HepG2 (cell line): ENCODE measurements around the gene DDX1. TPM values are rescaled to one million over a fixed set of nuclear protein-coding genes. Genes with fewer than 3 reads are reported as not detected.

Source experiments
- ATAC-seq: fragments of 200-7000 bp; cut with Tn5 transposase; 3 replicates; pipeline ENCODE4 v1.9.1; 2020; ENCODE audit warnings: mild to moderate bottlenecking, moderate library complexity
- BruUV-seq: library from RNA; stranded (reverse); fragments of 400-500 nt; replicated peaks from 2 replicates; lab custom pipeline; 2021; lab: Mats Ljungman, UMichigan
- CTCF ChIA-PET: fragments of 300-600 bp; formaldehyde crosslinking; extraction: SDS; loops from one replicate; lab custom pipeline; 2021; ENCODE audit warnings: low total read pairs, inconsistent platforms, low intra/inter-chr PET ratio; lab: Yijun Ruan, JAX
- POLR2A ChIA-PET: fragments of 350-600 bp; sonication (Branson Sonifier 250); formaldehyde crosslinking; loops from one replicate; lab custom pipeline; 2020; ENCODE audit warnings: antibody characterized with exemption, inconsistent platforms; lab: Yijun Ruan, JAX
- DNase-seq: peaks from one replicate; pipeline ENCODE4 v3.0.0-alpha.2; 2015; ENCODE audit warnings: low spot score
- FAIRE-seq: peaks from 3 replicates; lab custom pipeline; 2011; peaks lifted over from hg19 to GRCh38; lab: Jason Lieb, UNC
- H2AFZ ChIP-seq: one replicate; pipeline ENCODE4 v1.6.1; 2011; ENCODE audit warnings: low read length, inconsistent platforms
- H3K27ac ChIP-seq: fragments of 300-600 bp; 3 replicates; pipeline ENCODE4 v1.8.0; 2011; ENCODE audit warnings: mixed run types, mild to moderate bottlenecking, mixed read lengths, low read length, inconsistent platforms; ENCODE audit not compliant: insufficient read depth; ENCODE audit errors: extremely low read length
- H3K27me3 ChIP-seq, 2 experiments: fragments of 200-600 bp in 1 of 2; 2 replicates in 1 of 2; 3 replicates in 1 of 2; pipeline versions ENCODE4 v1.6.0 to v1.8.0; 2011; ENCODE audit warnings: low read length in 2 of 2, mild to moderate bottlenecking in 2 of 2, moderate library complexity in 2 of 2, inconsistent platforms in 1 of 2; ENCODE audit not compliant: insufficient read depth in 2 of 2, control insufficient read depth in 1 of 2
- H3K36me3 ChIP-seq, 2 experiments: fragments of 200-600 bp in 1 of 2; replicated peaks in 1 of 2; 2 replicates in 1 of 2; 3 replicates in 1 of 2; pipeline versions ENCODE4 v1.5.1 to v1.8.0; 2011; ENCODE audit warnings: low read length in 2 of 2, inconsistent platforms in 1 of 2; ENCODE audit not compliant: insufficient read depth in 2 of 2, control insufficient read depth in 1 of 2
- H3K4me1 ChIP-seq: 2 replicates; pipeline ENCODE4 v1.5.1; 2012; ENCODE audit warnings: low read length, inconsistent platforms; ENCODE audit not compliant: insufficient read depth
- H3K4me2 ChIP-seq: 2 replicates; pipeline ENCODE4 v1.6.0; 2011; ENCODE audit warnings: low read depth, low read length, inconsistent platforms
- H3K4me3 ChIP-seq, 3 experiments: fragments of 200-600 bp in 1 of 3; sonication (generic), shearing (Covaris generic) in 1 of 3; replicated peaks in 1 of 3; 2 replicates each; pipeline ENCODE4 v1.5.1; 2011 to 2016; ENCODE audit warnings: low read length in 3 of 3, inconsistent platforms in 2 of 3, low read depth in 2 of 3, mild to moderate bottlenecking in 2 of 3, control low read depth in 1 of 3, mixed read lengths in 1 of 3; ENCODE audit not compliant: insufficient read depth in 1 of 3
- H3K79me2 ChIP-seq: one replicate; pipeline ENCODE4 v1.6.1; 2011; ENCODE audit warnings: low read length, inconsistent platforms; ENCODE audit not compliant: insufficient read depth
- H3K9ac ChIP-seq: 2 replicates; pipeline ENCODE4 v1.6.0; 2011; ENCODE audit warnings: mild to moderate bottlenecking, low read depth, low read length, inconsistent platforms; ENCODE audit not compliant: insufficient read depth
- H3K9me3 ChIP-seq: 2 replicates; pipeline ENCODE4 v1.5.1; 2012; ENCODE audit warnings: mild to moderate bottlenecking, low read length
- H4K20me1 ChIP-seq: 2 replicates; pipeline ENCODE4 v1.6.0; 2011; ENCODE audit warnings: inconsistent platforms, mild to moderate bottlenecking, low read length, moderate library complexity; ENCODE audit not compliant: insufficient read depth
- ARHGAP35 ChIP-seq: sonication (generic); formaldehyde crosslinking; IDR thresholded peaks from 2 replicates; pipeline ENCODE4 v1.9.0; 2022; ENCODE audit warnings: mild to moderate bottlenecking, inconsistent platforms, moderate library complexity, missing genetic modification reagents, borderline replicate concordance
- IRX3 ChIP-seq: sonication (generic); formaldehyde crosslinking; IDR thresholded peaks from 2 replicates; pipeline ENCODE4 v1.8.1; 2023; ENCODE audit warnings: mild to moderate bottlenecking, low read depth, missing genetic modification reagents, borderline replicate concordance
- NCOA1 ChIP-seq: sonication (generic); formaldehyde crosslinking; IDR thresholded peaks from 2 replicates; pipeline ENCODE4 v1.9.0; 2021; ENCODE audit warnings: missing genetic modification reagents
- NONO ChIP-seq, 2 experiments: fragments of 450-650 bp in 1 of 2; sonication (generic) in 1 of 2; formaldehyde crosslinking in 1 of 2; IDR thresholded peaks in 1 of 2; conservative IDR thresholded peaks in 1 of 2; 2 replicates each; pipeline versions ENCODE4 v1.6.1 to v1.8.0; 2017 to 2022; ENCODE audit warnings: mild to moderate bottlenecking in 1 of 2, missing genetic modification reagents in 1 of 2, moderate library complexity in 1 of 2
- NR2F2 ChIP-seq: IDR thresholded peaks from 2 replicates; pipeline ENCODE4 v1.6.1; 2012; ENCODE audit warnings: low read depth, inconsistent platforms, borderline replicate concordance
- ZIK1 ChIP-seq: sonication (generic); formaldehyde crosslinking; IDR thresholded peaks from 2 replicates; pipeline ENCODE4 v1.5.0; 2020; ENCODE audit warnings: mild to moderate bottlenecking, low read depth, missing genetic modification reagents, borderline replicate concordance
- WGBS: methylation state at CpG from one replicate; pipeline ENCODE4 v1.1.6; 2017; ENCODE audit warnings: low lambda C conversion rate; 5-methylcytosine and 5-hydroxymethylcytosine counted together
- in situ Hi-C: cut with HindIII; loops from 2 replicates; pipeline ENCODE4 v1.10.0; 2017; ENCODE audit warnings: low pct_unique_long_range_greater_than_20kb; ENCODE audit not compliant: extremely low pct_ligation_motif_present
- intact Hi-C: fragments of 100-400 bp; cut with micrococcal nuclease; formaldehyde crosslinking; loops from one replicate; pipeline ENCODE4 v1.10.0; 2022; ENCODE audit not compliant: unreplicated experiment
- polyA plus RNA-seq, 8 experiments: library from polyadenylated mRNA; depleted of rRNA in 3 of 8; stranded (reverse) in 7 of 8; unstranded in 1 of 8; fragments of >200 nt; fragmentation: Illumina TruSeq in 4 of 8; extraction: Trizol in 4 of 8; gene quantifications; 2 replicates each; pipeline versions ENCODE4 v1.2.1 to v1.2.3, GENCODE V29; 2011 to 2016; ENCODE audit warnings: low read depth in 4 of 8, missing spikeins in 1 of 8, mixed read lengths in 1 of 8; ENCODE audit not compliant: insufficient read depth in 1 of 8
- total RNA-seq, 5 experiments: library from RNA; depleted of rRNA; stranded (reverse); fragments of >200 nt; fragmentation: Illumina TruSeq; extraction: Trizol; gene quantifications; 2 replicates each; pipeline ENCODE4 v1.2.3, GENCODE V29; 2016; ENCODE audit warnings: low read depth in 1 of 5
- TF ChIP-seq, protein P1 (sequence below): sonication (generic); formaldehyde crosslinking; IDR thresholded peaks from 2 replicates; pipeline ENCODE4 v1.4.0; 2020; ENCODE audit warnings: missing genetic modification reagents, borderline replicate concordance
- TF ChIP-seq, protein P2 (sequence below): sonication (generic); formaldehyde crosslinking; IDR thresholded peaks from 2 replicates; pipeline ENCODE4 v1.9.0; 2021; ENCODE audit warnings: missing genetic modification reagents, borderline replicate concordance
- TF ChIP-seq, protein P3 (sequence below): sonication (generic); formaldehyde crosslinking; IDR thresholded peaks from 2 replicates; pipeline ENCODE4 v1.4.0; 2020; ENCODE audit warnings: missing genetic modification reagents, borderline replicate concordance

DDX1 gene
- total and polyA plus RNA-seq, 2 of the 13 experiments (the other 11 are each of a cell fraction or from before 2014, with no cell fraction given) = 81.6 to 130 TPM

- 67% methylated on average over 6 of the region's 6 CpGs for WGBS
- Histone ChIP-seq H3K27me3 (peaks cover 0 to 36% of the 10 kb centered on the region in 2 experiments; a peak in 2 of 5 replicates), H3K9me3 (no peaks in the 10 kb centered on the region), H3K9ac (no peak overlapping the region), H2AFZ (no peak overlapping the region), H4K20me1 (no peaks in the 10 kb centered on the region), H3K4me1 (peaks cover 40% of the 10 kb centered on the region), H3K4me2 (no peak overlapping the region), H3K79me2 (no peaks in the 10 kb centered on the region), H3K27ac (no peak overlapping the region), H3K36me3 (no peaks in the 10 kb centered on the region), H3K4me3 (no peak overlapping the region)
- FAIRE-seq = no peak
- in situ Hi-C loops = no loop called here
- CTCF ChIA-PET = no interaction called here
- intact Hi-C loops = no loop called here
- no TSS peak for BruUV-seq
- DNase-seq = no peak
- ATAC-seq = no peak
- POLR2A ChIA-PET = no interaction called here
- TF ChIP-seq, protein P1, sequence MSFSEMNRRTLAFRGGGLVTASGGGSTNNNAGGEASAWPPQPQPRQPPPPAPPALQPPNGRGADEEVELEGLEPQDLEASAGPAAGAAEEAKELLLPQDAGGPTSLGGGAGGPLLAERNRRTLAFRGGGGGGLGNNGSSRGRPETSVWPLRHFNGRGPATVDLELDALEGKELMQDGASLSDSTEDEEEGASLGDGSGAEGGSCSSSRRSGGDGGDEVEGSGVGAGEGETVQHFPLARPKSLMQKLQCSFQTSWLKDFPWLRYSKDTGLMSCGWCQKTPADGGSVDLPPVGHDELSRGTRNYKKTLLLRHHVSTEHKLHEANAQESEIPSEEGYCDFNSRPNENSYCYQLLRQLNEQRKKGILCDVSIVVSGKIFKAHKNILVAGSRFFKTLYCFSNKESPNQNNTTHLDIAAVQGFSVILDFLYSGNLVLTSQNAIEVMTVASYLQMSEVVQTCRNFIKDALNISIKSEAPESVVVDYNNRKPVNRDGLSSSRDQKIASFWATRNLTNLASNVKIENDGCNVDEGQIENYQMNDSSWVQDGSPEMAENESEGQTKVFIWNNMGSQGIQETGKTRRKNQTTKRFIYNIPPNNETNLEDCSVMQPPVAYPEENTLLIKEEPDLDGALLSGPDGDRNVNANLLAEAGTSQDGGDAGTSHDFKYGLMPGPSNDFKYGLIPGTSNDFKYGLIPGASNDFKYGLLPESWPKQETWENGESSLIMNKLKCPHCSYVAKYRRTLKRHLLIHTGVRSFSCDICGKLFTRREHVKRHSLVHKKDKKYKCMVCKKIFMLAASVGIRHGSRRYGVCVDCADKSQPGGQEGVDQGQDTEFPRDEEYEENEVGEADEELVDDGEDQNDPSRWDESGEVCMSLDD (CRISPR knock-in tag) = no peak
- TF ChIP-seq ZIK1 (CRISPR knock-in tag) (no peak), ARHGAP35 (CRISPR knock-in tag) (no peak), NCOA1 (CRISPR knock-in tag) (no peak), IRX3 (CRISPR knock-in tag) (no peak), NR2F2 (no peak), NONO (IDR thresholded peaks at IDR 0.05) (no peak), NONO (CRISPR knock-in tag; conservative IDR thresholded peaks at IDR 0.05) (no peak)
- TF ChIP-seq, protein P2, sequence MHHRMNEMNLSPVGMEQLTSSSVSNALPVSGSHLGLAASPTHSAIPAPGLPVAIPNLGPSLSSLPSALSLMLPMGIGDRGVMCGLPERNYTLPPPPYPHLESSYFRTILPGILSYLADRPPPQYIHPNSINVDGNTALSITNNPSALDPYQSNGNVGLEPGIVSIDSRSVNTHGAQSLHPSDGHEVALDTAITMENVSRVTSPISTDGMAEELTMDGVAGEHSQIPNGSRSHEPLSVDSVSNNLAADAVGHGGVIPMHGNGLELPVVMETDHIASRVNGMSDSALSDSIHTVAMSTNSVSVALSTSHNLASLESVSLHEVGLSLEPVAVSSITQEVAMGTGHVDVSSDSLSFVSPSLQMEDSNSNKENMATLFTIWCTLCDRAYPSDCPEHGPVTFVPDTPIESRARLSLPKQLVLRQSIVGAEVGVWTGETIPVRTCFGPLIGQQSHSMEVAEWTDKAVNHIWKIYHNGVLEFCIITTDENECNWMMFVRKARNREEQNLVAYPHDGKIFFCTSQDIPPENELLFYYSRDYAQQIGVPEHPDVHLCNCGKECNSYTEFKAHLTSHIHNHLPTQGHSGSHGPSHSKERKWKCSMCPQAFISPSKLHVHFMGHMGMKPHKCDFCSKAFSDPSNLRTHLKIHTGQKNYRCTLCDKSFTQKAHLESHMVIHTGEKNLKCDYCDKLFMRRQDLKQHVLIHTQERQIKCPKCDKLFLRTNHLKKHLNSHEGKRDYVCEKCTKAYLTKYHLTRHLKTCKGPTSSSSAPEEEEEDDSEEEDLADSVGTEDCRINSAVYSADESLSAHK (CRISPR knock-in tag) = no peak
- TF ChIP-seq, protein P3, sequence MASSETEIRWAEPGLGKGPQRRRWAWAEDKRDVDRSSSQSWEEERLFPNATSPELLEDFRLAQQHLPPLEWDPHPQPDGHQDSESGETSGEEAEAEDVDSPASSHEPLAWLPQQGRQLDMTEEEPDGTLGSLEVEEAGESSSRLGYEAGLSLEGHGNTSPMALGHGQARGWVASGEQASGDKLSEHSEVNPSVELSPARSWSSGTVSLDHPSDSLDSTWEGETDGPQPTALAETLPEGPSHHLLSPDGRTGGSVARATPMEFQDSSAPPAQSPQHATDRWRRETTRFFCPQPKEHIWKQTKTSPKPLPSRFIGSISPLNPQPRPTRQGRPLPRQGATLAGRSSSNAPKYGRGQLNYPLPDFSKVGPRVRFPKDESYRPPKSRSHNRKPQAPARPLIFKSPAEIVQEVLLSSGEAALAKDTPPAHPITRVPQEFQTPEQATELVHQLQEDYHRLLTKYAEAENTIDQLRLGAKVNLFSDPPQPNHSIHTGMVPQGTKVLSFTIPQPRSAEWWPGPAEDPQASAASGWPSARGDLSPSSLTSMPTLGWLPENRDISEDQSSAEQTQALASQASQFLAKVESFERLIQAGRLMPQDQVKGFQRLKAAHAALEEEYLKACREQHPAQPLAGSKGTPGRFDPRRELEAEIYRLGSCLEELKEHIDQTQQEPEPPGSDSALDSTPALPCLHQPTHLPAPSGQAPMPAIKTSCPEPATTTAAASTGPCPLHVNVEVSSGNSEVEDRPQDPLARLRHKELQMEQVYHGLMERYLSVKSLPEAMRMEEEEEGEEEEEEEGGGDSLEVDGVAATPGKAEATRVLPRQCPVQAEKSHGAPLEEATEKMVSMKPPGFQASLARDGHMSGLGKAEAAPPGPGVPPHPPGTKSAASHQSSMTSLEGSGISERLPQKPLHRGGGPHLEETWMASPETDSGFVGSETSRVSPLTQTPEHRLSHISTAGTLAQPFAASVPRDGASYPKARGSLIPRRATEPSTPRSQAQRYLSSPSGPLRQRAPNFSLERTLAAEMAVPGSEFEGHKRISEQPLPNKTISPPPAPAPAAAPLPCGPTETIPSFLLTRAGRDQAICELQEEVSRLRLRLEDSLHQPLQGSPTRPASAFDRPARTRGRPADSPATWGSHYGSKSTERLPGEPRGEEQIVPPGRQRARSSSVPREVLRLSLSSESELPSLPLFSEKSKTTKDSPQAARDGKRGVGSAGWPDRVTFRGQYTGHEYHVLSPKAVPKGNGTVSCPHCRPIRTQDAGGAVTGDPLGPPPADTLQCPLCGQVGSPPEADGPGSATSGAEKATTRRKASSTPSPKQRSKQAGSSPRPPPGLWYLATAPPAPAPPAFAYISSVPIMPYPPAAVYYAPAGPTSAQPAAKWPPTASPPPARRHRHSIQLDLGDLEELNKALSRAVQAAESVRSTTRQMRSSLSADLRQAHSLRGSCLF (CRISPR knock-in tag) = no peak
Measured at GRCh38 chr2:15669375-15669910, 77.8 kb downstream of the DDX1 start.
